UCSD-AML1 (cell line): Measurements from ENCODE around the gene UBE2L3.
"Not testable (repeated sequence)": the region's sequence is repeated elsewhere in the genome, so short reads cannot be mapped to it uniquely, and the experiment has no call there.

ENCODE experiments used
- DNase-seq: peaks from one replicate; lab custom pipeline; 2025; ENCODE audit not compliant: unreplicated experiment; lab: John Stamatoyannopoulos, UW

UBE2L3 gene

DNA sequence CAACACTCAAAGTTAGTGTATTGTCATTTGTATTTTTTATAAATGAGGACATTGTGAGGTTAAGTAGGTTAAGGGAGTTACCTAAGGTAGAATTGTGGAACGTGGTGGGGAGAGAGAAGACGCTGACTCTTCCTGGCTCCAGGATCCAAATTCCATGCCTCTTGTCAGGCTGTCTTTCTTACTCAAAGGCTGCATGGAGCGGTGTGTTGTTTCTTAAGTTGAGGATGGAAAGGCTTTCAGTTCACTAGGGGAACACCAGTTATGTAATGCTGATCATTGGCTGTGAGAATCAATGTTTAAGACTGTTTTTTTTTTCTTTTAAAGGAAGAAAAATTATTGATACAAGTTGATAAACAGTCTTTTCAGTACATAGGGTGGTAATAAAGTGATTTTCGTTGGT, 2.9 kb downstream of the UBE2L3 start:
- DNase-seq = no peak

DNA sequence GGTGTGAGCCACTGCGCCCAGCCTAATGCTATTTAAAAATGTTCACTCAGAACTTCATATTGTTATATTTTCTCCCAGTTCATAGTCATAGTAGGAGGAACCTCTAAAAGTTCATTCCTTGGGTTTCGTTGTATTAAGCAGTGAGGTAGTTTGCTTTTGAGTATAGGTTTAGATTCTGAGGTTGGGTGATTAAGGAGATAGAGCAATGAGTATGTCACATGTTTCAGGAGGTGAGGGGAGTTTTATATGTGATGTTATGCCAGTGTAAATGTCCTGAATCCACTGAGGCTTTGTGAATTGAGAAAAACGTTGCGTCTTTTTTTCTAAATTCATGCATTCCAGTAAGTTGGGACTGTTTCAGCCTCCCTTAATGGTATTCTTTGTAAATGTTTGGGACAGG, 4.2 kb downstream of the UBE2L3 start:
- no peak for DNase-seq

DNA sequence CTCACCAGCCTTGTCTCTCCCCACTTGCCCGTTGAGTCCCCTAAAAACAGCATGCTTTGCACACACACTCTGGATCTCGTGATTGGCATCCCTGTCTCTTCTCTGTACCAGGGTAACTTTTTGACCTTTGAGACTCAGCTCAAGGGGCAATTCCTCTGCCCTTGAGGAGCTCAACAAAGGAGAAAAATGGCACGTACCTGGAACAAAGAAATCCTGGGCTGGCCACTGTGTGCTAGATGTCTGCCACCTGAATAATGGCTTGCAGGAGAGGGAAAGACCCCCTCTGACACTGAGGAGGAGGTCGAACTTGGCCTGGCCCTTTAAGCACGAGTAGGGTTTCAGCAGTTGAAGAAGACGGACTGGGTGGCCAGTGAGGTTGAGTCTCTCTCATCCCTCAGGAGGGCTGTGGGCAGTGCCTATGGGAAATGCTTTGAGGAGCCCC, 5.8 kb downstream of the UBE2L3 start:
- DNase-seq = no peak

GRCh38 chr22:21573750-21574494, 6.4 kb downstream of the UBE2L3 start:
- no peak for DNase-seq

GRCh38 chr22:21579474-21579851, 11.9 kb downstream of the UBE2L3 start:
- DNase-seq = no peak

GRCh38 chr22:21580623-21581007, 13.1 kb downstream of the UBE2L3 start:
- not testable (repeated sequence) for DNase-seq

DNA sequence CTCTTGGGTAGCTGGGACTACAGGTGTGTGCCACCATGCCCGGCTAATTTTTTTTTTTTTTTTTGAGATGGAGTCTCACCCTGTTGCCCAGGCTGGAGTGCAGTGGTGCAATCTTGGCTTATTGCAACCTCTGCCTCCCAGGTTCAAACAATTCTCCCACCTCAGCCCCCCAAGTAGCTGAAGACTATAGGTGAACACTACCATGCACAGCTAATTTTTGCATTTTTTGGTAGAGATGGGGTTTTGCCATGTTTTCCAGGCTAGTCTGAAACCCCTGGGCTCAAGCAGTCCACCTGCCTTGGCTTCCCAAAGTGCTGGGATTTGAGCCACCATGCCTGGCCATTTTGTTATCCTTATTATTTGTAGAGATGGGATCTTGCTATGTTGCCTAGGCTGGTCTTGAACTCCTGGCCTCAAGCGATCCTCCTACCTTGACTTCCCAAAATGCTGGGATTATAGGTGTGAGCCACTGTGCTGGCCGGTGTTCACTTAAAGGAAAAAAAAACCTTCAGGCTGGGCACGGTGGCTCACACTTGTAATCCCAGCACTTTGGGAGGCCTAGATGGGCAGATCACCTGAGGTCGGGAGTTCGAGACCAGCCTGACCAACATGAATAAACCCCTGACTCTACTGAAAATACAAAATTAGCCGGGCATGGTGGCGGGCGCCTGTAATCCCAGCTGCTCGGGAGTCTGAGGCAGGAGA, 13.6 kb downstream of the UBE2L3 start:
- not testable (repeated sequence) for DNase-seq

GRCh38 chr22:21582801-21583740, 15.6 kb downstream of the UBE2L3 start:
- DNase-seq = no peak

GRCh38 chr22:21585389-21585788, 17.9 kb downstream of the UBE2L3 start:
- DNase-seq = no peak

DNA sequence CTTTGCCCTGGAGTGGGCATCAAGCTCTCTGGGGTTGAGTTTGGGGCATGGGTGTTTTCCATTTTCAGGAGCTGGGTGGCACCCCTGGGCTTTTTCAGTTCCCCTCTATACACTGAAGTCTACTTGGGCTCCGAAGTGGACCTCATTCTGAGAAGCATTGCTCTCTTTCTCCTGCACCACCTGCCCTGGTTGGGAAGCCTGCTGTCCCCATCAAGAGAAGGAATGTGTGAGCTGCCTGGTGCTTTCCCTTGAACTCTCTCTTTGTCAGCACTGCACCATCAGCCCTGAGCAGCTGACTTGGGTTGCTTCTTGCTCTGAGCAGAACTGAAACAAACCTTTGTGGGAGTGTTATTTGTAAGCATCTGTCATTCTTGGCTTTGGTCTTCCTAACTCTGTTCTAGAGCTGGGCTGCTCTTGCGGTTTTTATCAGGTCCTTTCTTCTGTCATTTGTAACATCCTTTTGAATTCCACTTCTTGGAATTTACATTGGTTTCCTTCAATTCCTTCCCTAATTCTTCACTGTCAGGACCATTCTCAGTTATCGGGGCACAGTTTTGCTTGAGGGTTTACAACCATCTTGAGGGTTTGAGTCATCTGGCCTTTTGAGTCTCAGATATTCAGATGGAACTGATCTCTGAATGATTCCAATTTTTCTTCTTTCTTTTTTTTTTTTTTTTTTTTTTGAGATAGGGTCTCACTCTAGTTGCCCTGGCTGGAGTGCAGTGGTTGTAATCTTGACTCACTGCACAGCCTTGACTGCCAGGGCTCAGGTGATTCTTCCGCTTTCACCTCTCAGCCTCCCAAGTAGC, 20.5 kb downstream of the UBE2L3 start:
- no peak for DNase-seq

DNA sequence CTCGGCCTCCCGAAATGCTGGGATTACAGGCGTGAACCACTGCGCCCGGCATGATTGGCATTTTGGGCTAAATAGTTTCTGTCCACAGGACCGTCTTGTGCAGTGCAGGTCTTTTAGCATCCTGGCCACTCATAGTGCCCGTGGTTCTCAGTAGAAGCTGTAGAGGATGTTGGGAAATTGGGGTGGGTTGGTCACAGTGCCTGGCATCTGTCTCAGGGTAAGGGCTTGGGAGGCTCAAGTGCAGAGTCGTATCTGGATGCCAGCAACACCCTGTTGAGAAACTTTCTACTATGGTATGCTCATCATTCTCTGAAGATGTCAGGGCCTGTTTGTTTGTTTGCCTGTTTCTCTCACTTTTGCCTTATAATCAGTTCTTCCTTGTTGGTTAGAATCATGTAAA, 21.9 kb downstream of the UBE2L3 start:
- DNase-seq = no peak

DNA sequence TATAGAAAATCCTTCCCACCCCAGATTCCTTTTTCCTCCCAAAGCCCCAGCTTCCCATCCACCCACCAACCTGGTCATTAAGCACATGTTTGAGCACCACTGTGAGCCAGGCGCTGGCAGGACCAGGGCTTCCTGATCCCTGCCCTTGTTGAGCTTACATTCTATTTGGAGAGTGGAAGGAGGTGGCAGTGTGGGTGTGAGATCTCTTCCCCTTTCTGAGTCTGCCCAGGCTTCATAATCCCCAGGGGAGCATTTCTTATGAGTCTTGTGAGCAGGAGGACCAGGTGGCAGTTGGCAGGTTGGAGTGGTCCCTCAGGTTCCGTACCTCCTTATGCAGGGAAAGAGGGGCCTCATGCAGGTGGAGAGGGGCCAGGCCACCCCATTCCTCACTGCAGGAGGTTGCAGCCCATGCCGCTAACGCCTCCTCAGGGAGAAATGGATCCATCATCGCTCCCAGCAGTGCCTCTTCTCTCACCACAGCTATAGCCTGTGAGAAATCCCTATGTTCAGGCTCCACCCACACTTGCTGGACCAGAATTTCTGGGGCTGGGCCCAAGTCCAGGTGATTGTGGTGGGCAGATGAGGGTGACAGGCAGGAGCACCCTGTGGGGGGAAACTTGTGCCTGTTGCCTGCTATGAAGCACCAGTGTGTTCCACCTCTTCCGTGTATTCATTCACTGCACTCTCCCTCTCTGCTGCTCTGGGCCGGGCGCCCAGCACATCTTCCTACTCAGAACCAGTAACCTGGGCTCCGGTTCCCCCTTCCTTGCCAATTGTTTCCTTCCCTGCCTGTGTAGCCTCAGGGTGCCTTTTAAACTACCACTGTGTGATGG, 23.5 kb downstream of the UBE2L3 start:
- DNase-seq = no peak

DNA sequence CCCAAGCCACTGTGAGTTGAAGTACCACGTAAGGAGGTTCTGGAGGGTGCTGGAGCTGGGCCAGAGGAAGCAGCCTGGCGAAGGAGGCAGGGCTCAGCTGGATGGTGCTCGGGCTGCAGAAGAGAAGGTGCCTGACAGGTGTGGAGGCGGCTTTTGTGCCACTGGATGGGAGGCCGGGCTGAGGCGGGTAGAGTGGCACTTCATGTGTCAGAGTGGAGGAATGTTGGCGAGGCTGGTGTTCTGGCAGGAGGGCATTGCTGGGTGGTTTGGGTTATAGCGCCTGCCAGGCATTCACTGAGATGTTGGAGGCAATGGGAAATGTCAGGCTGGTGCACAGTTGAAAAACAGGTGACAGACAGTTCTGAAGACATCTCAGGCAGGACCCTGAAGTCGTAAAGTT, 24.2 kb downstream of the UBE2L3 start:
- no peak for DNase-seq

DNA sequence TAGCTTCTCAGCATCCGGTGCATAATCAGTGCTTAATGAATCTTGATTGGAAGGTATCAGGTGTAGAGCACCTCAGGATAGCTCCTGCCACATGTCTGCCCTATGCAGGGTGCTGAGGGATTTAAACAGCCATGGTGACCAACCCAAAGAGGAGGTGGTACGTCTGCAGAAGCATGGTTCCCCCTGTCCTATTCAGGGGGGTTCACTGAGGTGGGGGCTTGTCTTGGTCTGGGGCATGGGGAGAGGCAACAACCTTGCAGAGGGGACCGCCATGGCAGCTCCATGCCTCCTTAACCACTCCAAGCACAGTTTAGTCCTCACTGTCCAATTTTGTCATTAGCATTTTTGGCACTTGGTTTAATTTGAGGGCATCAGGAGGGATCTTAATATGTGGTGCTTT, 24.9 kb downstream of the UBE2L3 start:
- DNase-seq = no peak

DNA sequence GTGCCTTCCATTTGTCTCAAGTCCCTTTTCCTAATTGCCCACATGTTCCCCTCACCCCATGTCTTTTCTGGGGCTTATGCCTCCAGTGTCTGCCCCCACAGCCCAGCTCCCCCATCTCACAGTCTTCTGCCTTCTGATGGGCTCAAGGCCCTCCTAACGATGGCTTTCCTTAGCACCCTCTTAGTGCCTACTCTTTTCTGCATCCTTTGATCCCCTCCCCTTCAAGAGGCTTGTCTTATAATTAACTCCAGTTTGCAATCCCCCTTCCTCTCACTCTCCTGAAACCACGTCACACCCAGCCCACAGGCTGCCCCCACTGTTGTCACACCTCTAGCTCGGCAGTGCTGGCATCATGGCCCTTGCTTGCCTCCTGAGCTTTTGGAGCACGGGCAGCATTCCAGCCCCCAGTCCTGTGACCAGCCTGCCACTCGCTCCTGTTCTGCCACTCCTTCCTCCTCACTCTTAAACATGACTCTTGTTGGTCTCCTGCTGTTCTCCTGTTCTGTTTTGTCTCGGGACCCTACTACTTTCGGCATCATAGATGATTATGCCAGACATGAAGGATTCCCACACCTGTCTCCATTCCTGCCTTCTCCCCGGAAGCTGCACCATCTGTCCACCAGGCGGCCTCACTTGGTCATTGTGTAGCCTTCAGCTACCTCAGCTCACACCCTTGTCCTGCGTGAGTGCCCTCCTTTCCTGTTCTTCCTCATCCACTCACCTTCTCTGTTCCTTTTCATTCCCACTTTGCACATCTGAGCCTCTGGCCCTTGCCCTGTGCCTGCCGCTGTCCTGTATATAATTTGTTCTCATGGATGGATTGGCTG, 26.1 kb downstream of the UBE2L3 start:
- no peak for DNase-seq

GRCh38 chr22:21594865-21595452, 27.4 kb downstream of the UBE2L3 start:
- no peak for DNase-seq

DNA sequence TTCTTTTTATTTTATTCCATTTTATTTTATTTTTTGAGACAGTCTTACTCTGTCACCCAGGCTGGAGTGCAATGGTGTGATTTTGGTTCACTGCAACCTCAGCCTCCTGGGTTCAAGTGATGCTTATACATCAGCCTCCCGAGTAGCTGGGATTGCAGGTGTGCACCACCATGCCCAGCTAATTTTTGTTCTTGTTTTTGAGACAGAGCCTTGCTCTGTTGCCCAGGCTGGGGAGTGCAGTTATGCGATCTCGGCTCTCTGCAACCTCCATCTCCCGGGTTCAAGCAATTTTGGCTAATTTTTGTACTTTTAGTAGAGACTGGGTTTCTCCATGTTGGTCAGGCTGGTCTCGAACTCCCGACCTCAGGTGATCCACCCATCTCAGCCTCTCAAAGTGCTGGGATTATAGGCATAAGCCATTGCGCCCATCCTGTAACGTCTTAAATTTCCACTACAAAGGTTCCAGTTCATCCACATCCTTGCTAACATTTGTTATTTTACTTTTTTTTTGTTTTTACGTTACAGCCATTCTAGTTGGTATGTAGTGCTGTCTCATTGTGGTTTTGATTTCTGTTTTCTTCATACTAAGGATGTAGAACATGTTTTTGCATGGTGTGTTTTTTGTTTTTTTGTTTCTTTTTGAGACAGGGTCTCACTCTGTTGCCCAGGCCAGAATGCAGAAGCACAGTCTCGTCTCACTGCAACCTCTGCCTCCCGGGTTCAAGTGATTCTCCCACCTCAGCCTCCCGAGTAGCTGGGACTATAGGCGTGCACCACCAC, 29.0 kb downstream of the UBE2L3 start:
- not testable (repeated sequence) for DNase-seq

DNA sequence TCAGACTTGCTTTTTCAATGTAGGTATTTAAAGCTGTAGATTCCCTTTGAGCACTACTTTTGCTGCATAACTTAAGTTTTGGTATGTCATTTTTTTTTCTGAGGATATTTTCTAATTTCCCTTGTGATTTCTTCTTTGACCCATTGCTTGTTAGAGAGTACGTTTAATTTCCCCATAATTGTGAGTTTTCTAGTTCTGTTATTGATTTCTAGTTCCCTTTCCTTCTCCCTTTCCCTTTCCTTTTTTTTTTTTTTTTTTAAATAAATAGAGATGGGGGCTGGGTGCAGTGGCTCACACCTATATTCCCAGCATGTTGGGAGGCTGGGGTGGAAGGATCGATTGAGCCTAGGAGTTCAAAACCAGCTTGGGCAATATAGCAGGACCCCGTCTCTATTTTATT, 30.8 kb downstream of the UBE2L3 start:
- no peak for DNase-seq
